Ascending aorta (tissue), 2 donors: Measurements from ENCODE around the gene TSPAN5. TPM values are rescaled to one million over a fixed set of nuclear protein-coding genes. Genes with fewer than 3 reads are reported as not detected.

Experiments used
- DNase-seq, 2 donors: peaks; one replicate each; pipeline ENCODE4 v3.0.0-alpha.2; 2019; ENCODE audit warnings: low spot score in 2 of 2
- H3K27ac ChIP-seq, 2 donors: fragments of 200-600 bp; sonication (generic); one replicate each; pipeline ENCODE4 v1.5.1; 2016 to 2017; ENCODE audit warnings: mild to moderate bottlenecking in 1 of 2
- H3K27me3 ChIP-seq: fragments of 200-600 bp; sonication (generic); one replicate; pipeline ENCODE4 v1.5.1; 2017
- H3K36me3 ChIP-seq, 2 donors: fragments of 200-600 bp; sonication (generic); one replicate each; pipeline ENCODE4 v1.5.1; 2016
- H3K4me1 ChIP-seq, 2 donors: fragments of 200-600 bp; sonication (generic); one replicate each; pipeline ENCODE4 v1.5.1; 2016 to 2017; ENCODE audit warnings: mild to moderate bottlenecking in 1 of 2
- H3K4me3 ChIP-seq, 2 donors: fragments of 200-600 bp; sonication (generic); one replicate each; pipeline ENCODE4 v1.5.1; 2016 to 2017; ENCODE audit warnings: mild to moderate bottlenecking in 1 of 2
- H3K9me3 ChIP-seq, 2 donors: fragments of 200-600 bp; sonication (generic); one replicate each; pipeline ENCODE4 v1.5.1; 2016
- CTCF ChIP-seq, 3 experiments: fragments of 200-600 bp in 2 of 3; fragments of 450-650 bp in 1 of 3; sonication (generic) in 2 of 3; IDR thresholded peaks; one replicate each; pipeline ENCODE4 v1.5.1; 2016 to 2019; ENCODE audit warnings: antibody characterized with exemption in 3 of 3, mild to moderate bottlenecking in 1 of 3, moderate library complexity in 1 of 3
- intact Hi-C: fragments of 100-400 bp; cut with DNase I; formaldehyde crosslinking; loops from one replicate; pipeline ENCODE4 v1.15.1; 2023
- total RNA-seq: library from RNA; depleted of rRNA; stranded (reverse); fragments of >200 nt; gene quantifications from one replicate; pipeline ENCODE4 v1.1.0, GENCODE V29; 2016

TSPAN5 gene
- total RNA-seq, 1 donor from 2014 or later: 5.2 TPM

- no peak overlapping the region for H3K27ac ChIP-seq
- no peak for TF ChIP-seq CTCF (IDR thresholded peaks at IDR 0.05)
- H3K9me3 ChIP-seq: no peaks in the 10 kb centered on the region
- intact Hi-C loops: no loop called here
- no peaks in the 10 kb centered on the region for H3K4me1 ChIP-seq
- no peak for DNase-seq
- no peaks in the 10 kb centered on the region for H3K36me3 ChIP-seq
- H3K4me3 ChIP-seq: no peak overlapping the region
- no peaks in the 10 kb centered on the region for H3K27me3 ChIP-seq
Measured at GRCh38 chr4:98506462-98507132, 151.8 kb downstream of the TSPAN5 start.

- intact Hi-C loops: no loop called here
- H3K4me3 ChIP-seq: no peak overlapping the region
- no peak overlapping the region for H3K27ac ChIP-seq
- no peaks in the 10 kb centered on the region for H3K36me3 ChIP-seq
- H3K4me1 ChIP-seq: no peaks in the 10 kb centered on the region
- H3K27me3 ChIP-seq: no peaks in the 10 kb centered on the region
- TF ChIP-seq CTCF (IDR thresholded peaks at IDR 0.05): no peak
- no peak for DNase-seq
- H3K9me3 ChIP-seq: no peaks in the 10 kb centered on the region
Measured at GRCh38 chr4:98505992-98506391, 152.4 kb downstream of the TSPAN5 start.

GRCh38 chr4:98504091-98504490 is 154.3 kb downstream of the TSPAN5 start:
- Histone ChIP-seq H3K4me1 (no peaks in the 10 kb centered on the region), H3K36me3 (no peaks in the 10 kb centered on the region), H3K27ac (no peak overlapping the region), H3K27me3 (no peaks in the 10 kb centered on the region), H3K9me3 (no peaks in the 10 kb centered on the region), H3K4me3 (no peak overlapping the region)
- intact Hi-C loops: no loop called here
- DNase-seq: no peak
- no peak for TF ChIP-seq CTCF (IDR thresholded peaks at IDR 0.05)

GRCh38 chr4:98503676-98504075 is 154.7 kb downstream of the TSPAN5 start:
- Histone ChIP-seq H3K36me3 (no peaks in the 10 kb centered on the region), H3K27me3 (no peaks in the 10 kb centered on the region), H3K27ac (no peak overlapping the region), H3K9me3 (no peaks in the 10 kb centered on the region), H3K4me1 (no peaks in the 10 kb centered on the region), H3K4me3 (no peak overlapping the region)
- no peak for TF ChIP-seq CTCF (IDR thresholded peaks at IDR 0.05)
- intact Hi-C loops: no loop called here
- no peak for DNase-seq

GRCh38 chr4:98502624-98503023 is 155.8 kb downstream of the TSPAN5 start:
- H3K9me3 ChIP-seq: no peaks in the 10 kb centered on the region
- DNase-seq: no peak
- TF ChIP-seq CTCF (IDR thresholded peaks at IDR 0.05): no peak
- no peak overlapping the region for H3K27ac ChIP-seq
- no peaks in the 10 kb centered on the region for H3K36me3 ChIP-seq
- H3K27me3 ChIP-seq: no peaks in the 10 kb centered on the region
- H3K4me3 ChIP-seq: no peak overlapping the region
- H3K4me1 ChIP-seq: no peaks in the 10 kb centered on the region
- intact Hi-C loops: no loop called here

- no peak for TF ChIP-seq CTCF (IDR thresholded peaks at IDR 0.05)
- Histone ChIP-seq H3K4me1 (no peaks in the 10 kb centered on the region), H3K4me3 (no peak overlapping the region), H3K27me3 (no peaks in the 10 kb centered on the region), H3K9me3 (no peaks in the 10 kb centered on the region), H3K36me3 (no peaks in the 10 kb centered on the region), H3K27ac (no peak overlapping the region)
- intact Hi-C loops: no loop called here
- DNase-seq: no peak
Measured at GRCh38 chr4:98502031-98502430, 156.4 kb downstream of the TSPAN5 start.
